Dermis blood vessel endothelial cell (primary cell): ENCODE measurements around the gene LAP3. TPM values are rescaled to one million over a fixed set of nuclear protein-coding genes. Genes with fewer than 3 reads are reported as not detected.
"Not testable (repeated sequence)": the region's sequence is repeated elsewhere in the genome, so short reads cannot be mapped to it uniquely, and the experiment has no call there.

ENCODE experiments used
- DNase-seq: peaks from one replicate; pipeline ENCODE4 v3.0.0; 2010
- total RNA-seq: library from RNA; depleted of rRNA; stranded (reverse); fragments of >200 nt; gene quantifications from 2 replicates; pipeline ENCODE4 v1.2.3, GENCODE V29; 2014

LAP3 gene
- total RNA-seq: 217 and 395 TPM in 2 replicates

GRCh38 chr4:17576932-17577664, at the start of gene LAP3:
LAP3 (plus strand) TSS chr4:17577198; CDS start chr4:17577466, 268 bp downstream.
- peak; percentile 98 for DNase-seq

- DNase-seq: no peak
Measured at GRCh38 chr4:17528551-17529165, 48.3 kb upstream of the LAP3 start.

- no peak for DNase-seq
Measured at GRCh38 chr4:17531538-17532285, 45.3 kb upstream of the LAP3 start.

GRCh38 chr4:17534705-17535104, 42.3 kb upstream of the LAP3 start:
- DNase-seq: no peak

- no peak for DNase-seq
Measured at GRCh38 chr4:17535242-17535641, 41.8 kb upstream of the LAP3 start.

GRCh38 chr4:17535906-17536305, 41.1 kb upstream of the LAP3 start:
- peak; percentile 10 for DNase-seq

GRCh38 chr4:17537060-17537459, 39.9 kb upstream of the LAP3 start:
- not testable (repeated sequence) for DNase-seq

GRCh38 chr4:17544205-17544604, 32.8 kb upstream of the LAP3 start:
- DNase-seq: peak; percentile 9

GRCh38 chr4:17544831-17545234, 32.2 kb upstream of the LAP3 start:
- peak; percentile 27 for DNase-seq

- DNase-seq: no peak
Measured at GRCh38 chr4:17545374-17546140, 31.4 kb upstream of the LAP3 start.

- DNase-seq: no peak
Measured at GRCh38 chr4:17546222-17546621, 30.8 kb upstream of the LAP3 start.

- DNase-seq: no peak
Measured at GRCh38 chr4:17546678-17547077, 30.3 kb upstream of the LAP3 start.

GRCh38 chr4:17550549-17550948, 26.4 kb upstream of the LAP3 start:
- DNase-seq: no peak

GRCh38 chr4:17552427-17552826, 24.6 kb upstream of the LAP3 start:
- DNase-seq: no peak

GRCh38 chr4:17554568-17554967, 22.4 kb upstream of the LAP3 start:
- DNase-seq: no peak

- no peak for DNase-seq
Measured at GRCh38 chr4:17556498-17556897, 20.5 kb upstream of the LAP3 start.

- DNase-seq: no peak
Measured at GRCh38 chr4:17557880-17558279, 19.1 kb upstream of the LAP3 start.

- no peak for DNase-seq
Measured at GRCh38 chr4:17558941-17559708, 17.9 kb upstream of the LAP3 start.

- DNase-seq: no peak
Measured at GRCh38 chr4:17559709-17560048, 17.3 kb upstream of the LAP3 start.

- DNase-seq: no peak
Measured at GRCh38 chr4:17560065-17560673, 16.8 kb upstream of the LAP3 start.

- peak; percentile 44 for DNase-seq
Measured at GRCh38 chr4:17561195-17561909, 15.6 kb upstream of the LAP3 start.
